ENCODE measurements around the gene MIS18BP1.

Gene MIS18BP1

GRCh38 chr14:45262637-45263036, 9.6 kb upstream of the MIS18BP1 start:
- Histone ChIP-seq H3K27me3 (ENCODE audit: control insufficient read depth, insufficient read depth, low read length, poor library complexity, severe bottlenecking) (no peaks in the 10 kb centered on the region), H3K27ac (ENCODE audit: insufficient read depth, low read depth, low read length, poor library complexity, severe bottlenecking) (no peak overlapping the region), H3K4me1 (ENCODE audit: control insufficient read depth, insufficient read depth, low read length) (no peaks in the 10 kb centered on the region), H3K36me3 (ENCODE audit: control insufficient read depth, insufficient read depth, low read length) (no peaks in the 10 kb centered on the region), H3K4me3 (ENCODE audit: insufficient read depth, low read depth, low read length) (no peak overlapping the region), H3K9me3 (ENCODE audit: control insufficient read depth, low read length) (no peaks in the 10 kb centered on the region)
- WGBS, 2 experiments, result 93% methylated on average over 4 of the region's 4 CpGs

GRCh38 chr14:45261209-45261608, 8.2 kb upstream of the MIS18BP1 start:
- H3K27me3 ChIP-seq (ENCODE audit: control insufficient read depth, insufficient read depth, low read length, poor library complexity, severe bottlenecking), result no peaks in the 10 kb centered on the region
- no peaks in the 10 kb centered on the region for H3K36me3 ChIP-seq (ENCODE audit: control insufficient read depth, insufficient read depth, low read length)
- no peak overlapping the region for H3K27ac ChIP-seq (ENCODE audit: insufficient read depth, low read depth, low read length, poor library complexity, severe bottlenecking)
- WGBS, 2 experiments, result 85 to 92% methylated on average over 2 of the region's 2 CpGs
- no peaks in the 10 kb centered on the region for H3K4me1 ChIP-seq (ENCODE audit: control insufficient read depth, insufficient read depth, low read length)
- H3K9me3 ChIP-seq (ENCODE audit: control insufficient read depth, low read length), result no peaks in the 10 kb centered on the region
- no peak overlapping the region for H3K4me3 ChIP-seq (ENCODE audit: insufficient read depth, low read depth, low read length)

- WGBS, 2 experiments, result 95 to 98% methylated on average over 3 of the region's 3 CpGs
Measured at GRCh38 chr14:45258805-45259204, 5.8 kb upstream of the MIS18BP1 start.

GRCh38 chr14:45258073-45258472, 5.1 kb upstream of the MIS18BP1 start:
- WGBS, 2 experiments, result 100% methylated on average over 1 of the region's 1 CpG; no CpG with 5 or more reads in 1 of the 2 experiments

More at GRCh38 chr14:45258805-45259204, 5.8 kb upstream of the MIS18BP1 start:
- H3K27ac ChIP-seq (ENCODE audit: insufficient read depth, low read depth, low read length, poor library complexity, severe bottlenecking), result no peak overlapping the region
- H3K4me1 ChIP-seq (ENCODE audit: control insufficient read depth, insufficient read depth, low read length), result no peaks in the 10 kb centered on the region
- H3K9me3 ChIP-seq (ENCODE audit: control insufficient read depth, low read length), result no peaks in the 10 kb centered on the region
- H3K4me3 ChIP-seq (ENCODE audit: insufficient read depth, low read depth, low read length), result no peak overlapping the region
- no peaks in the 10 kb centered on the region for H3K27me3 ChIP-seq (ENCODE audit: control insufficient read depth, insufficient read depth, low read length, poor library complexity, severe bottlenecking)
- no peaks in the 10 kb centered on the region for H3K36me3 ChIP-seq (ENCODE audit: control insufficient read depth, insufficient read depth, low read length)

GRCh38 chr14:45254771-45255170, 1.8 kb upstream of the MIS18BP1 start:
- Histone ChIP-seq H3K9me3 (ENCODE audit: control insufficient read depth, low read length) (no peaks in the 10 kb centered on the region), H3K4me1 (ENCODE audit: control insufficient read depth, insufficient read depth, low read length) (no peaks in the 10 kb centered on the region), H3K27me3 (ENCODE audit: control insufficient read depth, insufficient read depth, low read length, poor library complexity, severe bottlenecking) (no peaks in the 10 kb centered on the region), H3K4me3 (ENCODE audit: insufficient read depth, low read depth, low read length) (no peak overlapping the region), H3K27ac (ENCODE audit: insufficient read depth, low read depth, low read length, poor library complexity, severe bottlenecking) (no peak overlapping the region), H3K36me3 (ENCODE audit: control insufficient read depth, insufficient read depth, low read length) (no peaks in the 10 kb centered on the region)
- WGBS, 2 experiments, result 86 to 94% methylated on average over 4 of the region's 4 CpGs

More at GRCh38 chr14:45258073-45258472, 5.1 kb upstream of the MIS18BP1 start:
- Histone ChIP-seq H3K36me3 (ENCODE audit: control insufficient read depth, insufficient read depth, low read length) (no peaks in the 10 kb centered on the region), H3K9me3 (ENCODE audit: control insufficient read depth, low read length) (no peaks in the 10 kb centered on the region), H3K27me3 (ENCODE audit: control insufficient read depth, insufficient read depth, low read length, poor library complexity, severe bottlenecking) (no peaks in the 10 kb centered on the region), H3K4me3 (ENCODE audit: insufficient read depth, low read depth, low read length) (no peak overlapping the region), H3K4me1 (ENCODE audit: control insufficient read depth, insufficient read depth, low read length) (no peaks in the 10 kb centered on the region), H3K27ac (ENCODE audit: insufficient read depth, low read depth, low read length, poor library complexity, severe bottlenecking) (no peak overlapping the region)

- no peaks in the 10 kb centered on the region for H3K4me1 ChIP-seq (ENCODE audit: control insufficient read depth, insufficient read depth, low read length)
- no peaks in the 10 kb centered on the region for H3K9me3 ChIP-seq (ENCODE audit: control insufficient read depth, low read length)
- H3K4me3 ChIP-seq (ENCODE audit: insufficient read depth, low read depth, low read length), result peak overlapping the region; percentile 66
- H3K27ac ChIP-seq (ENCODE audit: insufficient read depth, low read depth, low read length, poor library complexity, severe bottlenecking), result no peak overlapping the region
- H3K27me3 ChIP-seq (ENCODE audit: control insufficient read depth, insufficient read depth, low read length, poor library complexity, severe bottlenecking), result no peaks in the 10 kb centered on the region
- H3K36me3 ChIP-seq (ENCODE audit: control insufficient read depth, insufficient read depth, low read length), result no peaks in the 10 kb centered on the region
- WGBS, 2 experiments, result 93 to 95% methylated on average over 23 of the region's 23 CpGs
Measured at GRCh38 chr14:45253754-45254310, 830 bp upstream of the MIS18BP1 start.

- H3K9me3 ChIP-seq (ENCODE audit: control insufficient read depth, low read length), result no peaks in the 10 kb centered on the region
- peak overlapping the region; percentile 66 for H3K4me3 ChIP-seq (ENCODE audit: insufficient read depth, low read depth, low read length)
- no peaks in the 10 kb centered on the region for H3K4me1 ChIP-seq (ENCODE audit: control insufficient read depth, insufficient read depth, low read length)
- no peaks in the 10 kb centered on the region for H3K27me3 ChIP-seq (ENCODE audit: control insufficient read depth, insufficient read depth, low read length, poor library complexity, severe bottlenecking)
- H3K36me3 ChIP-seq (ENCODE audit: control insufficient read depth, insufficient read depth, low read length), result no peaks in the 10 kb centered on the region
- peak overlapping the region; percentile 11 for H3K27ac ChIP-seq (ENCODE audit: insufficient read depth, low read depth, low read length, poor library complexity, severe bottlenecking)
- 0% methylated on average over 26 of the region's 26 CpGs for WGBS, 2 experiments
Measured at GRCh38 chr14:45252366-45253069, 484 bp downstream of the MIS18BP1 start.

- no peaks in the 10 kb centered on the region for H3K4me1 ChIP-seq (ENCODE audit: control insufficient read depth, insufficient read depth, low read length)
- no peaks in the 10 kb centered on the region for H3K36me3 ChIP-seq (ENCODE audit: control insufficient read depth, insufficient read depth, low read length)
- H3K4me3 ChIP-seq (ENCODE audit: insufficient read depth, low read depth, low read length), result peak overlapping the region; percentile 66
- H3K27me3 ChIP-seq (ENCODE audit: control insufficient read depth, insufficient read depth, low read length, poor library complexity, severe bottlenecking), result no peaks in the 10 kb centered on the region
- no peak overlapping the region for H3K27ac ChIP-seq (ENCODE audit: insufficient read depth, low read depth, low read length, poor library complexity, severe bottlenecking)
- 10 to 48% methylated on average over 2 to 4 of the region's 5 CpGs for WGBS, 2 experiments
- H3K9me3 ChIP-seq (ENCODE audit: control insufficient read depth, low read length), result no peaks in the 10 kb centered on the region
Measured at GRCh38 chr14:45251912-45252311, 1.1 kb downstream of the MIS18BP1 start.

GRCh38 chr14:45249856-45250575, 3.0 kb downstream of the MIS18BP1 start:
- H3K9me3 ChIP-seq (ENCODE audit: control insufficient read depth, low read length), result no peaks in the 10 kb centered on the region
- no peaks in the 10 kb centered on the region for H3K4me1 ChIP-seq (ENCODE audit: control insufficient read depth, insufficient read depth, low read length)
- H3K4me3 ChIP-seq (ENCODE audit: insufficient read depth, low read depth, low read length), result no peak overlapping the region
- peaks cover 3% of the 10 kb centered on the region for H3K36me3 ChIP-seq (ENCODE audit: control insufficient read depth, insufficient read depth, low read length)
- H3K27me3 ChIP-seq (ENCODE audit: control insufficient read depth, insufficient read depth, low read length, poor library complexity, severe bottlenecking), result no peaks in the 10 kb centered on the region
- 89 to 93% methylated on average over 5 of the region's 5 CpGs for WGBS, 2 experiments
- no peak overlapping the region for H3K27ac ChIP-seq (ENCODE audit: insufficient read depth, low read depth, low read length, poor library complexity, severe bottlenecking)

GRCh38 chr14:45247427-45247826, 5.6 kb downstream of the MIS18BP1 start:
- H3K27ac ChIP-seq (ENCODE audit: insufficient read depth, low read depth, low read length, poor library complexity, severe bottlenecking), result no peak overlapping the region
- H3K4me1 ChIP-seq (ENCODE audit: control insufficient read depth, insufficient read depth, low read length), result no peaks in the 10 kb centered on the region
- H3K36me3 ChIP-seq (ENCODE audit: control insufficient read depth, insufficient read depth, low read length), result peaks cover 3% of the 10 kb centered on the region
- no peaks in the 10 kb centered on the region for H3K9me3 ChIP-seq (ENCODE audit: control insufficient read depth, low read length)
- WGBS, 2 experiments, result 89 to 100% methylated on average over 1 of the region's 1 CpG
- no peaks in the 10 kb centered on the region for H3K27me3 ChIP-seq (ENCODE audit: control insufficient read depth, insufficient read depth, low read length, poor library complexity, severe bottlenecking)
- no peak overlapping the region for H3K4me3 ChIP-seq (ENCODE audit: insufficient read depth, low read depth, low read length)

Measured in ectodermal cell (in vitro differentiated cells).